ENCODE data around the gene CTLA4.

CTLA4 gene

DNA sequence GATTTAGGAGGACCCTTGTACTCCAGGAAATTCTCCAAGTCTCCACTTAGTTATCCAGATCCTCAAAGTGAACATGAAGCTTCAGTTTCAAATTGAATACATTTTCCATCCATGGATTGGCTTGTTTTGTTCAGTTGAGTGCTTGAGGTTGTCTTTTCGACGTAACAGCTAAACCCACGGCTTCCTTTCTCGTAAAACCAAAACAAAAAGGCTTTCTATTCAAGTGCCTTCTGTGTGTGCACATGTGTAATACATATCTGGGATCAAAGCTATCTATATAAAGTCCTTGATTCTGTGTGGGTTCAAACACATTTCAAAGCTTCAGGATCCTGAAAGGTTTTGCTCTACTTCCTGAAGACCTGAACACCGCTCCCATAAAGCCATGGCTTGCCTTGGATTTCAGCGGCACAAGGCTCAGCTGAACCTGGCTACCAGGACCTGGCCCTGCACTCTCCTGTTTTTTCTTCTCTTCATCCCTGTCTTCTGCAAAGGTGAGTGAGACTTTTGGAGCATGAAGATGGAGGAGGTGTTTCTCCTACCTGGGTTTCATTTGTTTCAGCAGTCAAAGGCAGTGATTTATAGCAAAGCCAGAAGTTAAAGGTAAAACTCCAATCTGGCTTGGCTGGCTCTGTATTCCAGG lies at the start of gene CTLA4:
CTLA4 (plus strand) TSS at position 211 of the 640 bp plus-strand sequence; CDS start at position 383, 172 bp downstream.
- DNase-seq = no peak

- no peak for DNase-seq
Measured at GRCh38 chr2:203818656-203819055, 48.9 kb upstream of the CTLA4 start.

- DNase-seq = no peak
Measured at GRCh38 chr2:203819434-203820133, 48.0 kb upstream of the CTLA4 start.

GRCh38 chr2:203820969-203821368 lies 46.6 kb upstream of the CTLA4 start:
- no peak for DNase-seq

DNA sequence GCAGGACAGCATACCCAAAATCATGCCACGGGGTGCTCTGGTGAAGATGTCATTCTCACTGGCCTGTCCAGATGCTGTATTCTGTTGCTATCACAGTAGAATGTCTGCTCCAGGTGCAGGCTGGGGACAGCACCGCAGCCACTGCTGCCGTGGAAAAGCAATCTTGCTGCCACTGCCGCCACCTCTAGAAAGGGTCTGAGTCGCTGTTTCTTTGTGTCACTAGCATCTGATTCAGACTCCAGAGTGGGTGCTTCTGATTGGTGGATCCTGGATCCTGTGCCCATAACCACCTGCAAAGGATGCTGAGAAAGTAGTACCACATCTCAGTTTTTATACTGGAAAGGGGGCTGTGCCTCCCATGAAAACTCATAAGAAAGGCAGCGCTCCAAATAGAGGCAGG lies 45.3 kb upstream of the CTLA4 start:
- DNase-seq = no peak

DNA sequence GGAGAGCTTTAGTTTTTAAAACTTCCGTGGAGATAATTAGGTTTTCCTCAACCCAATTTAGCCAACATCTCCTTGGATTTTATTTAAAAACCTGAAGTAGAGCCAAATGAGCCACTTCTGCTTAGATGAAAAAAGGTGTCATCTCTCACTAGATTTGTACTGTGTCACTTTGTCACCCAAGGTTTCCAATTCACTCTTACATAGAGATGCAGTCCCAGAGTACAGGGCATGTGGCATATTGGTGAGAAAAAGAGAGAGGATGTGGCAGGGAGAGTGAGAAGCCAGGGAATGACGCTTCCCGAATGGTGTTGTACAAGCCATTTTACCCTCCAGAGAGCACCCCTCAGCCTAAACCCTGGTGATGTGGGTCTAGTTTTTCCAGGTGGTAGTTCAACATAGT lies 44.4 kb upstream of the CTLA4 start:
- no peak for DNase-seq

GRCh38 chr2:203824057-203824456 lies 43.5 kb upstream of the CTLA4 start:
- DNase-seq = no peak

GRCh38 chr2:203824603-203825002 lies 43.0 kb upstream of the CTLA4 start:
- DNase-seq = no peak

GRCh38 chr2:203826704-203827103 lies 40.9 kb upstream of the CTLA4 start:
- no peak for DNase-seq

DNA sequence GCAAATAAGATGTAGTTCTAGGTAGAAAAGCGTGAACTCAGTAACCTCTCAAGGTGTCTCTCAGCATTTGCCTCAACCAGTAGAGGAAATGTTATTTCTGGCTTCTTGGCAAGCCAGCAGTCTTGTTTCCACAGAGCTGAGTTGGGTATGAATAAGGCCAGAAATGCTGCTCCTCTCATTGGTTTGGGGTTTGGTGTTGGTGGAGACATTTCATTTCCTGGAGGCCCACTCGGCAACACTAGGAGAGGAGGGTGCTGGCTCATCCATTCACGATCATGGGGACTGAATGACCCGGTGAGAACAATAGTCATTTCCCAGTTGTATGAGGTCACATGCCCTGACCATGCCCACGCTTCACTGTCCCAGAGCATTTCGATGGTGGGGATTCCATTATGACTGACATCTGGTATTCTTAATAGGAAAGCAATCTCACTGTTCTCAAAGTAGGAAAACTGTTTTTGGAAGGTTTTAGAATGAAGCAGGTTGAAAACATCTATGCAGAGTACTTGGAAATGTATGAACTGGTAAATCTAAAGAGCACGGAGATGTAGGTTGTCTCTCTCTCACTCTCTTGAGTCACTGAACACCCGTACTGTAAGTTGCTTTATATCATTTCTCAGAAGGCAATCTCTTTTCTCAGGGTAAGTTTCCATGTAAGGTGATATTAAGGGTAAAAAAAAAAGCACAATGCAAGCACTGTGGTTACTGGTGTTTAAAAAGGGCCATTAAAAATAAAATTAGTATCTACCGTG lies 37.1 kb upstream of the CTLA4 start:
- no peak for DNase-seq

GRCh38 chr2:203835420-203835819 lies 32.2 kb upstream of the CTLA4 start:
- DNase-seq = no peak

DNA sequence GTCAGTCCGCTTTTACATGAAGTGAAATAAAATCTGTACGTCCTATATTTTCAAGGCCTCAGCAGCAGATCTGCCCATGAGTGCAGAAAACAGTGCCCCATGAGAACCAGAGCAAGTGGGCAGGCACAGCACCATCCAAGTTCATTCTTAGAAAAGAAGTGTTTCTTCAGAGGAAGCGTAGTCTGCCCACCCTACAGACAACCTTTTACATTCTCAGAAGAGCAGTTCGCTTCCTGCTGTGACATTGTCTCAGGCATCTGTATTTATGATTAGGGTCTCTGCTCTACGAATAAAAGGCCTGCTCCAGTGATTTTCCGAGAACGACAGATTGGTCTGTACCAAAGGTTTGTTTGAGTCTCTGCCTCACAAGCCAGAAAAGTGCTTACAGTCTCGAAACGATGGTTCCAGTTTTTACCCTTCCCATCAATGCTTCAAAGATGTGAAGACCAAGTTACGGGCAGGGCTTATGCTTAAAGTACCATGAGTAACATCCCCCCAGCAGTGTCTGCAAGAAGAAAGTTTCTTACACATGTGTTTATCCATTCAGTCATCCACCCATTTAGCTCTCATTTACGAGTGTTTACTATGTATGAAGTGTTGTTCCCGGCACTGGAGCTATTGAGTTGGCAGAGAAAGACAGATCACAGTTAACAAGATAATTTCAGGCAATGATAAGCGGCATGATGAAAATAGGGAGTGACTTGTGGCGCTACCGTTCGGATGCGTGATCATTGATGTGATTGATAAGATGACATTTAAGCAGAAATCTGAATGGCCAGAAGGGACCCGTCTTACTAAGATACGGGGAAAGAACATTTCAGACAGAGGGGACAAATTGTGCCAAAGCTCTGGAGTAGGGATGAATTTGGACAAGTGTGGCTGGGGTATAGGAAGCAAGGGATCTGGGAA lies 31.4 kb upstream of the CTLA4 start:
- DNase-seq = no peak

DNA sequence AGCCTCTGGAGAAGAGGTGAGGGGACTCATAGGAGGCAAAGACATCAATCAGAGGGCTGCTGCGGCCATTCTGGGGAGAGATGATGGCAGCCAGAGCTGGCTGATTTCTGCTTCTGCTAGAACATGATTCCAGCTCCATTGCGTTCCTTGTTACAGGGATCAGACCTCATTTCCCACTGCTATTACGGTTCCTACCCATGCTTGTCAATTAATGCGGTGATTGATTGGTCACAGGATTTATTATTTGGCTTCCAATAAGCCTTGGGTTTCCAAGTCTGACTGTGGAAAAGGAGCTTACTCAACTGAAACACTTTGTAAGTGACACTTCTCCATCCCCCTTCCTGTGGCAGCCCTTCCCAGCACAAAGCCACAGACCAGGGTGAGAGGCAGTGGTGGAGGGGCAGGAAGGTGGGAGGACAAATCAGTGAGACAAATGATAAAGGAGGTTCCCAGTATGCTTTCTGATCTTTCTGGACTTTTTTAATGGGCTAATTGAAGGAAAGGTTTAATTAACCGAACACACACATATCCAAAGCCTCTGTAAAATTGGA lies 26.8 kb upstream of the CTLA4 start:
- no peak for DNase-seq

- DNase-seq = no peak
Measured at GRCh38 chr2:203841654-203842053, 25.9 kb upstream of the CTLA4 start.

- DNase-seq = no peak
Measured at GRCh38 chr2:203842373-203842772, 25.2 kb upstream of the CTLA4 start.

GRCh38 chr2:203846490-203847105 lies 21.0 kb upstream of the CTLA4 start:
- DNase-seq = no peak

- no peak for DNase-seq
Measured at GRCh38 chr2:203849010-203849409, 18.6 kb upstream of the CTLA4 start.

GRCh38 chr2:203852760-203853159 lies 14.8 kb upstream of the CTLA4 start:
- no peak for DNase-seq

GRCh38 chr2:203853271-203853670 lies 14.3 kb upstream of the CTLA4 start:
- no peak for DNase-seq

DNA sequence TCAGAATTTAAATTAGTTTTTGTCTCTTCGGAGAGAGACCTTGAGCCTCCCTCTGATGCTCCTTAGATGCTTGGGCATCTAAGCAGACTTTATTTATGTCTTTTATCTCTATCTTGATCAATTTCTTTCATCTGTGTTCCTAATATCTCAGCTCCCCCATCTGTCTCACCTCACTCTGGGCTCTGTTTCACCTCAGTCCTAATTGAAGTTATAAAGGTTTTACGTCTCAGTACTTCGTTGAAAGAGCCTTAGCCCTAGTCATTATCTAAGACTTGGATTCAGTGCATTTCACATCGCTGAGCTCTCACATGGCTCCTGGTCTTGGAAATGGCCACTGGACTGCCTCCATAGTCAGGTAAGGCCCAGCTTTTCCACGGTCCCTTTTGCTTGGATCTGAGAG lies 13.8 kb upstream of the CTLA4 start:
- DNase-seq = no peak

GRCh38 chr2:203855274-203855673 lies 12.3 kb upstream of the CTLA4 start:
- DNase-seq = no peak

- DNase-seq = no peak
Measured at GRCh38 chr2:203857656-203858055, 9.9 kb upstream of the CTLA4 start.

Measured in NCI-H187 (cell line).